Measurements from ENCODE around the gene SETD3.

GRCh38 chr14:99527026-99527425 is 46.4 kb upstream of the SETD3 start:
- TF ChIP-seq GATA3 (IDR thresholded peaks at IDR 0.05; ENCODE audit: low read depth, low read length) (no peak), GATA2 (IDR thresholded peaks at IDR 0.05; ENCODE audit: low read depth, low read length) (no peak)

Measured in SH-SY5Y (cell line).